Measurements from ENCODE around the gene MRPL18. TPM values are rescaled to one million over a fixed set of nuclear protein-coding genes. Genes with fewer than 3 reads are reported as not detected.
A peak's percentile ranks its signal among the peaks of the same experiment; 100 is the strongest.

Gene MRPL18
- polyA plus RNA-seq, 3 donors: 28.5 to 88.2 (median 74.1) TPM

- H3K27me3 Mint-ChIP-seq (ENCODE audit: low read depth in 3 of 3): no peaks in the 10 kb centered on the region
- TF ChIP-seq CTCF (IDR thresholded peaks at IDR 0.05): no peak
- H3K79me2 ChIP-seq (ENCODE audit: insufficient read depth, low read length): no peaks in the 10 kb centered on the region
- no peak overlapping the region for H3K9ac ChIP-seq (ENCODE audit: insufficient read depth, low read length, poor library complexity, severe bottlenecking)
- H3K4me3 Mint-ChIP-seq: no peak overlapping the region
- peaks cover 14 to 16% of the 10 kb centered on the region in 2 donors for H3K4me1 ChIP-seq (ENCODE audit: control insufficient read depth in 1 of 2, insufficient read depth in 2 of 2, low read length in 2 of 2)
- no peak overlapping the region for H3K27ac Mint-ChIP-seq
- H3K36me3 Mint-ChIP-seq: no peaks in the 10 kb centered on the region
- no peak overlapping the region for H3K27ac ChIP-seq (ENCODE audit: low read depth in 1 of 2, low read length in 2 of 2)
- no peak for DNase-seq
- H3K9me3 Mint-ChIP-seq: no peaks in the 10 kb centered on the region
- H3K4me2 ChIP-seq (replicated peaks; ENCODE audit: extremely low read depth, low read length, poor library complexity, severe bottlenecking): no peak overlapping the region
- WGBS (ENCODE audit: insufficient coverage): no CpG with 5 or more reads among the region's 5 CpGs
- no peak overlapping the region for H3K4me3 ChIP-seq (replicated peaks in 1 of 3; ENCODE audit: low read depth in 2 of 3, low read length in 3 of 3)
- intact Hi-C loops (cut with micrococcal nuclease): no loop called here
- peaks cover 24% of the 10 kb centered on the region for H3K4me1 Mint-ChIP-seq
- H2AFZ ChIP-seq (ENCODE audit: insufficient read depth, low read depth, low read length, poor library complexity, severe bottlenecking): no peak overlapping the region
- no peaks in the 10 kb centered on the region for H3K27me3 ChIP-seq (ENCODE audit: control insufficient read depth in 2 of 2, insufficient read depth in 2 of 2, low read length in 2 of 2)
- no peaks in the 10 kb centered on the region for H3K36me3 ChIP-seq (replicated peaks in 1 of 2; ENCODE audit: control insufficient read depth in 1 of 2, insufficient read depth in 2 of 2, low read length in 2 of 2)
- H4K20me1 ChIP-seq (ENCODE audit: insufficient read depth, low read length): no peaks in the 10 kb centered on the region
- H3K9me3 ChIP-seq (replicated peaks in 1 of 2; ENCODE audit: control insufficient read depth in 1 of 2, insufficient read depth in 1 of 2, low read length in 2 of 2): no peaks in the 10 kb centered on the region
Measured at GRCh38 chr6:159807150-159807858, 17.0 kb downstream of the MRPL18 start.

GRCh38 chr6:159808647-159809046 lies 18.4 kb downstream of the MRPL18 start:
- Mint-ChIP-seq H3K9me3 (no peaks in the 10 kb centered on the region), H3K36me3 (no peaks in the 10 kb centered on the region), H3K4me1 (peaks cover 22% of the 10 kb centered on the region), H3K27me3 (ENCODE audit: low read depth in 3 of 3) (no peaks in the 10 kb centered on the region), H3K27ac (peak overlapping the region in 1 of 7 donors; percentile 51), H3K4me3 (no peak overlapping the region)
- intact Hi-C loops (cut with micrococcal nuclease): no loop called here
- Histone ChIP-seq H3K4me3 (replicated peaks in 1 of 3; ENCODE audit: low read depth in 2 of 3, low read length in 3 of 3) (no peak overlapping the region), H3K4me1 (ENCODE audit: control insufficient read depth in 1 of 2, insufficient read depth in 2 of 2, low read length in 2 of 2) (peaks cover 10 to 15% of the 10 kb centered on the region in 2 donors), H3K4me2 (replicated peaks; ENCODE audit: extremely low read depth, low read length, poor library complexity, severe bottlenecking) (no peak overlapping the region), H2AFZ (ENCODE audit: insufficient read depth, low read depth, low read length, poor library complexity, severe bottlenecking) (no peak overlapping the region), H3K79me2 (ENCODE audit: insufficient read depth, low read length) (no peaks in the 10 kb centered on the region), H3K27ac (ENCODE audit: low read depth in 1 of 2, low read length in 2 of 2) (no peak overlapping the region), H3K9me3 (replicated peaks in 1 of 2; ENCODE audit: control insufficient read depth in 1 of 2, insufficient read depth in 1 of 2, low read length in 2 of 2) (no peaks in the 10 kb centered on the region), H3K36me3 (replicated peaks in 1 of 2; ENCODE audit: control insufficient read depth in 1 of 2, insufficient read depth in 2 of 2, low read length in 2 of 2) (no peaks in the 10 kb centered on the region), H4K20me1 (ENCODE audit: insufficient read depth, low read length) (no peaks in the 10 kb centered on the region), H3K27me3 (ENCODE audit: control insufficient read depth in 2 of 2, insufficient read depth in 2 of 2, low read length in 2 of 2) (no peaks in the 10 kb centered on the region), H3K9ac (ENCODE audit: insufficient read depth, low read length, poor library complexity, severe bottlenecking) (no peak overlapping the region)
- WGBS (ENCODE audit: insufficient coverage): 94% methylated on average over 5 of the region's 6 CpGs
- DNase-seq: no peak
- TF ChIP-seq CTCF (IDR thresholded peaks at IDR 0.05): no peak

All from CD14-positive monocyte (primary cell).